Activated CD4-positive, CD25-positive, alpha-beta regulatory T cell treated with anti-CD3 and anti-CD28 coated beads, Interleukin-2, amount 50 U/mL, for 72 hours (primary cell): ENCODE data around the gene PRKN.

Experiments used
- DNase-seq: peaks from one replicate; pipeline ENCODE4 v3.0.0; 2021

PRKN gene

DNA sequence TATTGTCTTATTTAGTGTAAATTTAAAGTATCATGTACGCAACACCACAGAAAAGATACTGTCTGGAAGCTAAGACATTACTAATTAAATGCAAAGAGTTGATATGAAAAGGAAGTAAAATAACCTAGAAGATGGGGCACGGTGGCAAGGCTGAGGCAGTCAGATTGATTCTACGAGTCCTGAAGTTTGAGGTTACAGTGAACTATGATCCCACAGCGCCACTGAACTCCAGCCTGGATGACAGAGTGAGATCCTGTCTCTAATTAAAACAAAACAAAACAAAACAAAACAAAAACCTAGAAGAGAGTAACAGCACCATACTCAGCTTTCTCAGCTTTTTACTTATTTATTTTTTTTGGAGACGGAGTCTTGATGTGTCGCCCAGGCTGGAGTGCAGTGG lies 199.0 kb downstream of the PRKN start:
- no peak for DNase-seq

DNA sequence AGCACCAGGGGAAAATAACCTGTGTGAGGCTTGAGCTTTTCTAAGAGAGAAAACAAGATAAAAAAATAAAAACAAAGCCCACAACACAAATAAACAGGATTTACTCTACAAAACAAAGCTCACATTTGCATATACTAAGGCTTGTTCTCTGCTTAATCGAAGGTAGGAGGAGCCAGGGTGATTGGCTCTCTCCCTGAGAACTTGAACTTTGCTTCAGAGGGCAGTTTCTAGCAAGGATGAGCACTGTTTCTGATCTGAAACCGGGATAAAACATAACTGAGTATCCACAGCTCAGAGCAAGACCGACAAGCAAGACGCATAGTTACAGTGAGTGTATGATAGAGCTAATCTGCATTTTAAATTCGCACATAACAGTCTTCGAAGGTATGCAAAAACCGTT lies 200.6 kb downstream of the PRKN start:
- DNase-seq: no peak

GRCh38 chr6:162525181-162525580 lies 202.4 kb downstream of the PRKN start:
- DNase-seq: no peak

GRCh38 chr6:162512744-162513143 lies 214.8 kb downstream of the PRKN start:
- DNase-seq: no peak

GRCh38 chr6:162497389-162497788 lies 230.2 kb downstream of the PRKN start:
- DNase-seq: no peak

- DNase-seq: no peak
Measured at GRCh38 chr6:162493917-162494316, 233.6 kb downstream of the PRKN start.

DNA sequence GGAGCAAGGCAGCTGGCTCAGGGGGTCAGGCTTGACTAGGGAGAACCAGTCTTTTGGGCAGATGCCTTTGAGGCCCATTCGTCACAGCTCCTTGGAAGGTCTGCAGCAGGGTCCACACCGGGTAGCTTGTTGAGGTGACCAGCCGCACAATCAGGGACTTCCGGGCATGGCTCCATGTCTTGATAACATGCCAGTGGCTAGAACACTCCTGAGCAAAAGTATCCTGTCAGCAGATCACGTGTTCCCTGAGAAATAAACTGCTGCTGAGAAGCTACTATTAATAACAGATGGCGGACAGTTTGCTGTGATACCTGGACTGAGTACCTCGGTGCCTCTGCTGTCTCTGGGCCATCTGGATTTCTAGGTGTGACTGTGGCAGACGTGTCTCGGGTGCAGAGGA lies 235.9 kb downstream of the PRKN start:
- DNase-seq: no peak

DNA sequence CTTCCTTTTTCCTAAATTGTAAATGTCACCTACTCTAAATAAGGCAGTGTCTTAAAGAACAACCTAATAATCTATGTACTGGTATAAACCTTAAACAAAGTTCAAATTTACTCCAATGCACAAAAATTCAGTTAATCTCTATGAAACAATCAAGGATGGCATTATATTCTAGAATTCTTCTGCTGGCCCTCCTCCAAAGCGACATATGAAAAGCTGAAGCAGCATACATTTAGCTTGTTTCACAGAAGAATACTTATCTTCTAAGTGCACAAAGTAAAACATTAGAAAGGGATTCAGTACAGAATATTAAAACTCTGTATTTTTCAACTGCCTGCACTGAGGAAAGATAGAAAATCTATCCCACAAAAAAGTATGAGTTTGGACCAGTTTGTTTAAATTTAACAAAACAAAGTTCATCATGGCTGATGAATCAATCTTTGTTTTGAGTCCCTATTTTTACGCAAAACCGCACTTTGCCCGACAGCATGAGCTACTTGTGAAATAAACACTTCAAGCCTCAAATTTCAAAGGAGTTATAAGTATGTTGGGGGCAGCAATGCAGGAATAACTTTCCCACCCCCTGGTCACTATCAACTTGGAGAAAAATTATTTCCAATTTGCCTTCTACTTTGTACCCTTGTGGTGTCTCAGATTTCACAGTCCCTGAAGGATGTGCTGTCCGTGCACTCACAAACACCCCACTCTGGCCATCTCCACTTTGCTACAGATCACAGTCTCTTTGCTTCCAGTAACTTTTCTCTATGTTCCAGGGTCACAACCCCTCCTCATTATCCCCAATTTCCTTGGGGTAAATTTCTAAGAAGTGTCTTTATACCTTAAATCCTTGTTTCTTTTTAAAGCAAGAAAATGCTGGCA lies 238.2 kb downstream of the PRKN start:
- DNase-seq: no peak

DNA sequence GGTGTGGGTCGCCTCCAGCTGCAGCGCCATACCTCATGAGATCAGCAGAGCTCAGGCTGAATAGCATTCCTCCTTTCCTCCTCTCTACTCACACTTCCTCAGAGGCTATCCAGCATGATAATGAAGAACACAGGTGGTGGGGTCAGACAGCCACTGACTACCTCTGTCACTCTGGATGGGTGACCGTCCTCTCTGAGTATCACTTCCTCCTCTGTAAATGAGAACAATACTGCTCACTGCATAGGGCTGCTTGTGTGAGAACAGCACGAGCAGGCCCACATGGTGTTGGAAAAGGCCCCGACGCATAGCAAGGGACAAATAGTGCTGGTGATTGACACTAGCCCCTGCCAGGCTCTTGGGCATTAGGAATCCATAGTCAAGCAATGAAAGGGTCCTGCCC lies 239.1 kb downstream of the PRKN start:
- no peak for DNase-seq

- DNase-seq: no peak
Measured at GRCh38 chr6:162485464-162485863, 242.1 kb downstream of the PRKN start.

DNA sequence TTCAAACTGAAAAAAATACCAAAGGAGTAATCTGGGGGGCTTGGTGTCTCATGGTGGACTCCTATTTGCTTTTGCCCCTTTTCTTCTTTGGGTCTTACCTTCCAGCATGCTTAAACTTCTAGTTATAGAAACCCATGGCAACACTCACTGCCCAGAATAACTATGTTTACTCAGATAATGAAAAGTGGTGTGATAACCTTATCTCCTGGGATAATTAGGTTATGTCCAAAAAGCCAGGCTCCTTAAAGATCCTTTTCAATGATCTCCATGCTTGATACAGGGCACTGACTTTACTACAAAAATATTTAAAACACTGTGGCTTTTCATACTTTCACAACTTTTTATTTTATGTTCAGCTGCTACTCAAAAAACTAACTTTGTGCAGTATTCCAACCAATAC lies 245.6 kb downstream of the PRKN start:
- no peak for DNase-seq

DNA sequence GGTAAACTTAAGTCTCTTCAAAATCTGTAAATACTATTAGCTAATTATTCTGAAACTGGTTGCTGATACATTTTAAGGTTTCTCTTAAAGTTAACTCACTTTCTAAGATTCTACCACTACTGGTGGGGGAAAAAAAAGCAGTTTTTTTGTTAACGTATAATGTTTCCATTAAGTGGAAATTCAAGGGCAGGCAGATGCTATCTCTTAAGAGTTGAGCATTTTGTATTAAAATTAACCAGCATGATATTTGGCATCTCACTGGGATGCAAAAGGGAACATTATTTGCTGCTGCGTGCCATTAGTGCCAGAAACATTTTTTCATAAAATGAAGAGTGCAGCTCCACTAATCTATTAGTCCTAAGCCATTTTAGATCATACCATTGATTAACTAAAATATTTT lies 246.2 kb downstream of the PRKN start:
- DNase-seq: no peak

DNA sequence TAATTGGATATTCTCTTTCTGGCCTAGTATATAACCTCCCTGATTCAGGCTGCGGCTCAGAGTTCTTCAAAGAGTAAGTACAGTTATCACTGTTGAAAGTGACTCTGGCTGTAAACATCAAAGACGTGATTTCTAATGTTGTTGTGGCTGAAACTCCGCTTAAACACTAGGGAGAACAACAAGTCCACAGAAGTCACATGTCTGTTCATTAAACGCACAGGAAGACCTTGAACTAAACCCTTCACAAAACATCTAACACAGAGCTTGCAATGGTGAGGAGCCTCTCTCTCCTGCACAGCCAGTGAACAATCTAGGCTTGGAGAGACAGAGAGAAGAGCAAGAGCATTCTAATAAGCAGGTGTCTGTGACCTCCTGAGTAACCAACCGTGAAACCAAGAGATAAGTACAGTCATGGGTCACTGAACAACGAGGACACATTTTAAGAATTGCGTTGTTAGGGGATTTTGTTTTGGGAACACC lies 249.3 kb downstream of the PRKN start:
- DNase-seq: no peak

DNA sequence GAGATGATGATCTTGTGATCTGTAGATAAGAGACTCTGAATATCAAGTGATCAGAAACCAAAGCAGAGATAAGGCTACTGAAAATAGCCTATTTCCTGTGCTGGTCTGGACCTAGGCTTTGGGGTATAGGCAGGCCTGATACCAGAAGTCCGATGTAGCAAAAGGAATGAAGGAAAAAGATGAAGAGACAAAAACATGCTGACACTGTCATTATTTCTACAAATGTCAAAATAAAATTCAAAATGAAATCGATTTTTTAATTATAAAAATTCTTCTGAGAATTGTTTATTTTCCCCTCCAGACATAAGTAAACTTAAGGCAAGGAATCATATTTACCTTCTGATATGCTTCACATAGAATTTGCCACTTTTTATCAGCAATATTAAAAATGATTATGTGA lies 252.8 kb downstream of the PRKN start:
- DNase-seq: no peak

DNA sequence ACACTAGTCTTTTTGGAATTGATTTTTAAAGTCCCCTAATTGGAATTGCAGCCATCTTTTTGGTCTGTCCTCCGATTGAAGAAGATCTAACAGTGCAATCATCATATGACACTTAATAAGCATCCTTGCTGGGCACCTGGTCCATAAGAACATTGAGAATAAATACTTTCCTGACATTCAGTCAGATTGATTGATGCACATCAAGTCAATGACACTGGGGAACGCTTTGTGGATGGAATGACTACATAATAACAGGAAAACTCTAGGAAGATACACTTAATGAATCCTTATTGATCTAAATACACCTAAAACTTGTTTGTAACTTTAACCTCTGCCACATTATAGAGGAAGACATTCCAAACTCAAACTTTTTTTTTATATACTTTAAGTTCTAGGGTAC lies 255.7 kb downstream of the PRKN start:
- no peak for DNase-seq

DNA sequence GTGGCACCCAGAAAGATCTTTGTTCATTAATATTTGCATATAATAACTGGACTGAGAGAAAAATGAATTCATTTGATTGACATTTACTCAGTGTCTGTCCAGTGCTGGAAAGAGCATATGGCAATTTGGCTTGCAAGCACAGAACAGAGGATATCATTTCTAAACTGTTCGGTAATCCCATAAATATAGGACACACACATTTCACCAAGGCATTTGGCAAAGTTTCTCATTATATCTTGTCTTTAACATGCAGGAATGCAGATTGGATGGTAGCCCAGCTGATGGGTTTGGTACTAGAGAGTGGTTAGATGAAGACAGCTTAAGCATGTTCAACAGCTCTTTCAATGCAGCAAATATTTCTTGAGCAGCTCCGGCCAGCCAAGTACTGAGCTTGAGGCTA lies 259.2 kb downstream of the PRKN start:
- DNase-seq: no peak

DNA sequence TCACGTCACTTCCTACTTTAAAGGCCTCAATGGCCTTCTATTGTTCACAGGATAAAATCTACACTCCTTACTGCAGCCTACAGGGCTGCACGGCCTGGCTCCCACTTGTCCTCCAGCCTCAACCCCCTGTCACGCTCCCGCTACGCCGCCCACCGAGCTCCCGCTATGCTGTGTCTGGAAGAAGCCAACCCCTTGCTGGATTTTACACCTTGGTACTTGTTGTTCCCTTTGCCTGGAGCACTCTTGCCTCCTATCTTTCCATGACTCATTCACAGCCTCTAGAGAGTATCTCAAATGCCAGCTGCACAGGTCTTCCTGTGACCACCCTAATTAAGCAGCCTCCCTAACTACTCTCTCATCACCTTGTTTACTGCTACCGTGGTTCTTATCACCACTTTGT lies 259.9 kb downstream of the PRKN start:
- no peak for DNase-seq

DNA sequence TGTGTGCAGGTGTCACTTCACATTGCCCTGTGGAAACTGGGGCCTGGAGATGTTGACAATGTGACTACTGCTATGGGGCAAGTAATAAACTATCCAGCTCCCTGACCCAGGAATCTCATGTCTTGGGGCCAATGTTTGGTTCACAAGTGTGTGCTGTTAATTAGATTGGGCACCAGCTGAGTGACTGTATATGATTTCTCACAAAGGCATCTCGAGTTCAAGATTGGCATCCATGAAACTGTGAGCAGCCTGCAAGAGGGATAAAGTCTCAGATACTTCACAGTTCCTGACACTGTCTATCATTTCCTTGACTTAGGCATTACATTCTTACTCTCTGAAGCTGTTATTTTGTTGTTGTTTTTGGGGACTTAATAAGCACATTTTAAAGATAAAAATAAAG lies 264.0 kb downstream of the PRKN start:
- no peak for DNase-seq

DNA sequence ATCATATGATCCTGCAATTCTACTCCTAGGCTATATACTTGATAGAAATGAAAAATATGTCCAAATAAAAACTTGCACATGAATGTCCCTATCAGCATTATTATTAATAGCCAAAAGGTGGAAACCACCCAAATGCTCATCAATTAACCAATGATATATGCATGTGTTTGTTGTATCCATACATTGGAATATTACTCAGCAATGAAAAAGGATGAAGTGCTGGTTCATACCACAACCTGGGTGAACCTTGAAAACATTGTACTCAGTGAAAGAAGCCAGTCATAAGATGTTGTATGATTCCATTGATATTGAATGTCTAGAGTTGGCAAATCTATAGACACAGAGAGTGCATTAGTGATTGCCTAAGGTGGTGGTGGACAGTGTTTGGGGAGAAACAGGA lies 267.6 kb downstream of the PRKN start:
- DNase-seq: no peak

- no peak for DNase-seq
Measured at GRCh38 chr6:162450358-162450757, 277.2 kb downstream of the PRKN start.

DNA sequence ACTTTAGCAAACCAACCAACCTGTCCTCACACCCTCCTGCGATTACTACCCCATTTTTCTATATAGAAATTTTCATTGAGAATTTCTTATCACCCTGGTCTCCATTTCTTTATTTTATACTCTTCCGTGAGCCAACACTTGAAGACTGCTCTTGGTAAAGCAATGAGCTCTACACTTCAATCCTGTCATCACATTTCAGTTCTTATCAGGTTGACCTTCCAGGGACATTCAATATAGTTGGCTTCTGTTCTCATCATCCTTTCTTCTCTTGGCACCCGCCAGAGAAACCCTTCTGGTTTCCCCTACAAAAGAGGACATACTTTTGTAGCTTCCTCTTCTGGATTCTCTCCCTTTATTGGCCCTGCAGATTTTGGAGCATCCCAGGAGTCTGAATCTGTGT lies 279.3 kb downstream of the PRKN start:
- no peak for DNase-seq

DNA sequence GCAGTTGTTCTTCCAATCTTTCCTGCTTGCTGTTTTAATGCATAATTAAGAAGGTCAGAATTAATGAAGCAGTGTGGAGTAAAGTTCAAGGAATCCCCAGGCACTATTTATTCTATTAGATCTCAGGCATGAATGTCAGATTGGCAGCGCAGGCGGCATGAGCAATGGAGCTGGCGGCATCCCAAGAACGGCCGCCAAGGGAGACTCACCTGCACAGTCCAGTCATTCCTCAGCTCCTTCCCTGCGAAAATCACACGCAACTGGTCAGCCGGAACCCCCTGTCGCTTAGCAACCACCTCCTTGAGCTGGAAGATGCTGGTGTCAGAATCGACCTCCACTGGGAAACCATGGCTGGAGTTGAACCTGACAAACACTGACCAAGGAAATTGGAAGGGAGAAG lies 284.5 kb downstream of the PRKN start:
- DNase-seq: no peak

DNA sequence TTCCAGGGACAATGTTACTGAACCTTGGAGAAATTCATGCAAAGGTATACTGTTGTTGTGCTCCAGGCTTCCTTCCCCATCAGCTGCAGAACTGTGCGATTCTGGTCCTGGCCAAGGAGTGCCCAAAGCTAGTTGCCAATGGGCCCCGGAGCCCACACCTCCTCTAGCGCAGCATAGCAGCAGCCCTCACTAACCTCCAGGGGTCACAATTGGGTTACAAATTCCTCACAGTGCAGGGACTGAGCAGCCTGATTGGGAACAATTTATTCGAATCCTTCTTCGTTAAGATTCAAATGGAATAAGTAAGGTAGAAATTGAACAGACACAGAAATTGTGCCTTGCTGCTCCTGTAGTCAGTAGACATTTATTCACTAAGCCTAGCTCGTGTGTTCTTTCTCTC lies 284.9 kb downstream of the PRKN start:
- no peak for DNase-seq

- DNase-seq: no peak
Measured at GRCh38 chr6:162441991-162442390, 285.6 kb downstream of the PRKN start.

DNA sequence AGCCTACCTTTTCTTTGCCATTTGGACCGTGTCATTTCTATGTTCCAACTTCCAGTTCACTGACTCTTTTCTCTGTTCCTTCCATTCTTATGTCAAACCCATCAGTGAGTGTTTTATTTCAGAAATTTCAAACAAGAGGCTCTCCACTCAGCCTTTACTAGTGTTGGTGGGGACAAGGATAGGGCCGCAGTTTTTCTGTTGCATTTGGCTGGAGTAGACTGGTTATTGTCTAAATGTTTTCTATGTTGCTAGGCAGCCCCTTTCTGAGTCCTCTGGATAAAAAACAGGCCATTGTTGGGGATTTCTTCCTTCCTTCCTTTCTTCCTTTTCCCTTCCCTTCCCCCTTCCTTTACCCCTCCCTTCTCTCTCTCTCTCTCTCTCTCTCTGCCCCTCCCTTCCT lies 288.6 kb downstream of the PRKN start:
- DNase-seq: no peak
